Ishikawa (cell line): ENCODE data around the gene KLHDC8A.

Experiments used
- CEBPB ChIP-seq: IDR thresholded peaks from 2 replicates; pipeline ENCODE4 v1.6.1; 2012
- CREB1 ChIP-seq: IDR thresholded peaks from 2 replicates; pipeline ENCODE4 v1.6.1; 2012; ENCODE audit warnings: low read depth
- EGR1 ChIP-seq: IDR thresholded peaks from 2 replicates; pipeline ENCODE4 v1.6.1; 2012
- EP300 ChIP-seq: IDR thresholded peaks from 2 replicates; pipeline ENCODE4 v1.6.1; 2012; ENCODE audit warnings: borderline replicate concordance
- FOXM1 ChIP-seq: IDR thresholded peaks from 2 replicates; pipeline ENCODE4 v1.6.1; 2012; ENCODE audit warnings: low read depth, borderline replicate concordance
- NFIC ChIP-seq: IDR thresholded peaks from 2 replicates; pipeline ENCODE4 v1.6.1; 2012
- RAD21 ChIP-seq: IDR thresholded peaks from 2 replicates; pipeline ENCODE4 v1.6.1; 2012; ENCODE audit warnings: low read depth
- TAF1 ChIP-seq: IDR thresholded peaks from 2 replicates; pipeline ENCODE4 v1.6.1; 2012; ENCODE audit warnings: low read depth, mild to moderate bottlenecking
- TCF12 ChIP-seq: IDR thresholded peaks from 2 replicates; pipeline ENCODE4 v1.6.1; 2012; ENCODE audit warnings: low read depth
- TEAD4 ChIP-seq: IDR thresholded peaks from 2 replicates; pipeline ENCODE4 v1.6.1; 2012
- YY1 ChIP-seq: IDR thresholded peaks from 2 replicates; pipeline ENCODE4 v1.6.1; 2012; ENCODE audit warnings: low read depth
- ZBTB7A ChIP-seq: IDR thresholded peaks from 2 replicates; pipeline ENCODE4 v1.6.1; 2012; ENCODE audit warnings: low read depth
- TF ChIP-seq, protein P1 (sequence below): IDR thresholded peaks from 2 replicates; pipeline ENCODE4 v1.6.1; 2012; ENCODE audit warnings: low read depth, mild to moderate bottlenecking
- TF ChIP-seq, protein P2 (sequence below): IDR thresholded peaks from 2 replicates; pipeline ENCODE4 v1.6.1; 2012

GRCh38 chr1:205392650-205393049, 35.9 kb upstream of the KLHDC8A start:
- TF ChIP-seq NFIC (no peak), RAD21 (no peak), EP300 (no peak), TAF1 (no peak), EGR1 (no peak), TCF12 (no peak), ZBTB7A (no peak), FOXM1 (no peak), YY1 (no peak), CEBPB (no peak), TEAD4 (no peak), CREB1 (no peak)
- TF ChIP-seq, protein P1, sequence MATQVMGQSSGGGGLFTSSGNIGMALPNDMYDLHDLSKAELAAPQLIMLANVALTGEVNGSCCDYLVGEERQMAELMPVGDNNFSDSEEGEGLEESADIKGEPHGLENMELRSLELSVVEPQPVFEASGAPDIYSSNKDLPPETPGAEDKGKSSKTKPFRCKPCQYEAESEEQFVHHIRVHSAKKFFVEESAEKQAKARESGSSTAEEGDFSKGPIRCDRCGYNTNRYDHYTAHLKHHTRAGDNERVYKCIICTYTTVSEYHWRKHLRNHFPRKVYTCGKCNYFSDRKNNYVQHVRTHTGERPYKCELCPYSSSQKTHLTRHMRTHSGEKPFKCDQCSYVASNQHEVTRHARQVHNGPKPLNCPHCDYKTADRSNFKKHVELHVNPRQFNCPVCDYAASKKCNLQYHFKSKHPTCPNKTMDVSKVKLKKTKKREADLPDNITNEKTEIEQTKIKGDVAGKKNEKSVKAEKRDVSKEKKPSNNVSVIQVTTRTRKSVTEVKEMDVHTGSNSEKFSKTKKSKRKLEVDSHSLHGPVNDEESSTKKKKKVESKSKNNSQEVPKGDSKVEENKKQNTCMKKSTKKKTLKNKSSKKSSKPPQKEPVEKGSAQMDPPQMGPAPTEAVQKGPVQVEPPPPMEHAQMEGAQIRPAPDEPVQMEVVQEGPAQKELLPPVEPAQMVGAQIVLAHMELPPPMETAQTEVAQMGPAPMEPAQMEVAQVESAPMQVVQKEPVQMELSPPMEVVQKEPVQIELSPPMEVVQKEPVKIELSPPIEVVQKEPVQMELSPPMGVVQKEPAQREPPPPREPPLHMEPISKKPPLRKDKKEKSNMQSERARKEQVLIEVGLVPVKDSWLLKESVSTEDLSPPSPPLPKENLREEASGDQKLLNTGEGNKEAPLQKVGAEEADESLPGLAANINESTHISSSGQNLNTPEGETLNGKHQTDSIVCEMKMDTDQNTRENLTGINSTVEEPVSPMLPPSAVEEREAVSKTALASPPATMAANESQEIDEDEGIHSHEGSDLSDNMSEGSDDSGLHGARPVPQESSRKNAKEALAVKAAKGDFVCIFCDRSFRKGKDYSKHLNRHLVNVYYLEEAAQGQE: no peak
- TF ChIP-seq, protein P2, sequence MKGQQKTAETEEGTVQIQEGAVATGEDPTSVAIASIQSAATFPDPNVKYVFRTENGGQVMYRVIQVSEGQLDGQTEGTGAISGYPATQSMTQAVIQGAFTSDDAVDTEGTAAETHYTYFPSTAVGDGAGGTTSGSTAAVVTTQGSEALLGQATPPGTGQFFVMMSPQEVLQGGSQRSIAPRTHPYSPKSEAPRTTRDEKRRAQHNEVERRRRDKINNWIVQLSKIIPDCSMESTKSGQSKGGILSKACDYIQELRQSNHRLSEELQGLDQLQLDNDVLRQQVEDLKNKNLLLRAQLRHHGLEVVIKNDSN: no peak
